Measurements from ENCODE around the gene PLCD3.

Gene PLCD3

GRCh38 chr17:45103269-45103795 lies 29.0 kb downstream of the PLCD3 start:
- DNase-seq = no peak
- Histone ChIP-seq H3K4me3 (ENCODE audit: low read depth, low read length) (no peak overlapping the region), H3K36me3 (peaks cover 85% of the 10 kb centered on the region), H3K4me1 (no peaks in the 10 kb centered on the region), H3K27me3 (no peaks in the 10 kb centered on the region), H3K9me3 (no peaks in the 10 kb centered on the region)
- no peak for TF ChIP-seq CTCF (IDR thresholded peaks at IDR 0.05; ENCODE audit: low read depth, low read length)

GRCh38 chr17:45102856-45103255 lies 29.5 kb downstream of the PLCD3 start:
- no peak for TF ChIP-seq CTCF (IDR thresholded peaks at IDR 0.05; ENCODE audit: low read depth, low read length)
- DNase-seq = no peak
- peaks cover 89% of the 10 kb centered on the region for H3K36me3 ChIP-seq

GRCh38 chr17:45101883-45102811 lies 30.2 kb downstream of the PLCD3 start:
- Histone ChIP-seq H3K4me1 (no peaks in the 10 kb centered on the region), H3K36me3 (peaks cover 89% of the 10 kb centered on the region), H3K9me3 (no peaks in the 10 kb centered on the region), H3K4me3 (ENCODE audit: low read depth, low read length) (no peak overlapping the region), H3K27me3 (no peaks in the 10 kb centered on the region)
- DNase-seq = no peak
- TF ChIP-seq CTCF (IDR thresholded peaks at IDR 0.05; ENCODE audit: low read depth, low read length) = no peak

More at GRCh38 chr17:45102856-45103255, 29.5 kb downstream of the PLCD3 start:
- Histone ChIP-seq H3K27me3 (no peaks in the 10 kb centered on the region), H3K9me3 (no peaks in the 10 kb centered on the region), H3K4me1 (no peaks in the 10 kb centered on the region), H3K4me3 (ENCODE audit: low read depth, low read length) (no peak overlapping the region)

- peaks cover 89% of the 10 kb centered on the region for H3K36me3 ChIP-seq
- no peaks in the 10 kb centered on the region for H3K9me3 ChIP-seq
- no peaks in the 10 kb centered on the region for H3K4me1 ChIP-seq
- H3K27me3 ChIP-seq = no peaks in the 10 kb centered on the region
- H3K4me3 ChIP-seq (ENCODE audit: low read depth, low read length) = no peak overlapping the region
- TF ChIP-seq CTCF (IDR thresholded peaks at IDR 0.05; ENCODE audit: low read depth, low read length) = no peak
- DNase-seq = no peak
Measured at GRCh38 chr17:45101546-45101882, 30.8 kb downstream of the PLCD3 start.

- Histone ChIP-seq H3K36me3 (peaks cover 90% of the 10 kb centered on the region), H3K4me3 (ENCODE audit: low read depth, low read length) (no peak overlapping the region), H3K9me3 (no peaks in the 10 kb centered on the region), H3K4me1 (no peaks in the 10 kb centered on the region), H3K27me3 (no peaks in the 10 kb centered on the region)
- peak; percentile 95 for TF ChIP-seq CTCF (IDR thresholded peaks at IDR 0.05; ENCODE audit: low read depth, low read length)
- DNase-seq = peak; percentile 93
Measured at GRCh38 chr17:45098869-45099616, 33.3 kb downstream of the PLCD3 start.

Measured in BE2C (cell line).